ENCODE data around the gene MICAL1. TPM values are rescaled to one million over a fixed set of nuclear protein-coding genes. Genes with fewer than 3 reads are reported as not detected.

Gene MICAL1
- total RNA-seq, 1 experiment from 2014 or later, result 92.9 TPM

GRCh38 chr6:109482905-109483734 is 27.5 kb upstream of the MICAL1 start, which contains the start of gene ZBTB24:
Gene ZBTB24, minus strand, starts transcription at chr6:109483219. Its CDS starts 1,193 bp downstream, at chr6:109482026.
- peaks cover 2% of the 10 kb centered on the region for H3K79me1 ChIP-seq (ENCODE audit: insufficient read depth, low read depth, low read length, poor library complexity, severe bottlenecking)
- peaks cover 4% of the 10 kb centered on the region for H3K23me2 ChIP-seq (ENCODE audit: insufficient read length, low read depth, low read length, poor library complexity, severe bottlenecking)
- Mint-ChIP-seq H3K27ac (peak within 1 kb of the TSS; percentile 49 to 88 (median 79); a peak in 5 of 7 replicates), H3K9me3 (no peaks in the 10 kb centered on the region), H3K4me1 (peaks cover 49 to 52% of the 10 kb centered on the region in 2 experiments), H3K36me3 (ENCODE audit: insufficient read depth in 1 of 3, low read depth in 3 of 3) (peaks cover 15 to 39% (median 31%) of the 10 kb centered on the region in 3 experiments), H3K4me3 (peak within 1 kb of the TSS; percentile 90 to 93), H3K27me3 (ENCODE audit: low read depth) (peaks cover 3% of the 10 kb centered on the region; the same call in 1 of the 2 replicates)
- no peak within 1 kb of the TSS for H2BK5ac ChIP-seq (ENCODE audit: insufficient read length, low read length)
- H3K23ac ChIP-seq (ENCODE audit: insufficient read length, low read depth, low read length), result no peak within 1 kb of the TSS
- no peak within 1 kb of the TSS for H2AK5ac ChIP-seq (ENCODE audit: insufficient read length, low read length)
- H4K91ac ChIP-seq (ENCODE audit: insufficient read length, low read depth, low read length), result no peak within 1 kb of the TSS
- H3K18ac ChIP-seq (ENCODE audit: insufficient read length, low read depth, low read length), result peak within 1 kb of the TSS; percentile 26
- DNase-seq, result peak; percentile 96
- H4K8ac ChIP-seq (replicated peaks; ENCODE audit: insufficient read length, low read depth, low read length), result no peak within 1 kb of the TSS
- H2BK120ac ChIP-seq (ENCODE audit: low read depth, low read length, poor library complexity, severe bottlenecking), result no peak within 1 kb of the TSS
- WGBS (ENCODE audit: extremely low coverage, insufficient read length, low lambda C conversion rate), result no CpG with 5 or more reads among the region's 97 CpGs
- H3K79me2 ChIP-seq (ENCODE audit: insufficient read depth, low read length), result peaks cover 27% of the 10 kb centered on the region; the same call in 1 of the 2 replicates
- H3K4ac ChIP-seq (ENCODE audit: low read depth, low read length), result no peak within 1 kb of the TSS
- no peak within 1 kb of the TSS for H3K27ac ChIP-seq (ENCODE audit: insufficient read length, low read depth, low read length)
- peaks cover 13% of the 10 kb centered on the region; the same call in 1 of the 2 replicates for H3K4me1 ChIP-seq (ENCODE audit: insufficient read depth, low read length)
- H4K20me1 ChIP-seq (ENCODE audit: control insufficient read depth, insufficient read depth, insufficient read length), result no peaks in the 10 kb centered on the region
- no peak within 1 kb of the TSS for H2BK15ac ChIP-seq (ENCODE audit: low read depth, low read length)
- H3T11ph ChIP-seq (ENCODE audit: low read length), result no peak within 1 kb of the TSS
- H2BK12ac ChIP-seq (ENCODE audit: insufficient read length, low read depth, low read length), result no peak within 1 kb of the TSS
- peak within 1 kb of the TSS; percentile 84; the same call in 1 of the 2 replicates for H3K14ac ChIP-seq (ENCODE audit: insufficient read depth, low read length)
- H2BK20ac ChIP-seq (ENCODE audit: low read depth, low read length, poor library complexity, severe bottlenecking), result no peak within 1 kb of the TSS
- no peaks in the 10 kb centered on the region for H3K27me3 ChIP-seq (ENCODE audit: insufficient read depth, low read length)
- H3K9ac ChIP-seq (ENCODE audit: extremely low read depth, insufficient read length, low read length), result peak within 1 kb of the TSS; percentile 70
- no peak for TF ChIP-seq CTCF (conservative IDR thresholded peaks at IDR 0.05)
- peak within 1 kb of the TSS; percentile 99 for H3K4me2 ChIP-seq (ENCODE audit: insufficient read depth, insufficient read length, low read length)
- no peak within 1 kb of the TSS for H4K5ac ChIP-seq (ENCODE audit: insufficient read length, low read depth, low read length)
- no peaks in the 10 kb centered on the region for H3K9me3 ChIP-seq (ENCODE audit: control insufficient read depth, low read depth, low read length)
- H2AFZ ChIP-seq (ENCODE audit: low read length), result no peak within 1 kb of the TSS
- H3K56ac ChIP-seq (ENCODE audit: insufficient read length, low read depth, low read length), result no peak within 1 kb of the TSS

All from H9 (cell line).